CD1c-positive myeloid dendritic cell (primary cell): Measurements from ENCODE around the gene TCF7L2.
A peak's percentile ranks its signal among the peaks of the same experiment; 100 is the strongest.

ENCODE experiments used
- DNase-seq: peaks from one replicate; pipeline ENCODE4 v3.0.0-alpha.2; 2016; ENCODE audit errors: extremely low spot score

TCF7L2 gene

GRCh38 chr10:112946649-112947048 lies 3.4 kb upstream of the TCF7L2 start:
- no peak for DNase-seq

GRCh38 chr10:112948196-112948595 lies 1.9 kb upstream of the TCF7L2 start:
- no peak for DNase-seq

- DNase-seq, result peak; percentile 50
These were observed 764 bp upstream of the TCF7L2 start for GRCh38 chr10:112949143-112949823.

GRCh38 chr10:112950714-112951358 lies 789 bp downstream of the TCF7L2 start:
- DNase-seq, result peak; percentile 37

- DNase-seq, result peak; percentile 60
These were observed 1.6 kb downstream of the TCF7L2 start for GRCh38 chr10:112951359-112952281.

- no peak for DNase-seq
These were observed 2.5 kb downstream of the TCF7L2 start for GRCh38 chr10:112952282-112953173.

- DNase-seq, result no peak
These were observed 3.4 kb downstream of the TCF7L2 start for GRCh38 chr10:112953174-112954159.

- DNase-seq, result no peak
These were observed 5.0 kb downstream of the TCF7L2 start for GRCh38 chr10:112954974-112955581.

GRCh38 chr10:112955582-112956421 lies 5.8 kb downstream of the TCF7L2 start:
- peak; percentile 41 for DNase-seq

GRCh38 chr10:112956631-112957350 lies 6.7 kb downstream of the TCF7L2 start:
- no peak for DNase-seq

GRCh38 chr10:112957640-112958092 lies 7.6 kb downstream of the TCF7L2 start:
- no peak for DNase-seq

GRCh38 chr10:112958275-112958995 lies 8.4 kb downstream of the TCF7L2 start:
- no peak for DNase-seq

- DNase-seq, result no peak
These were observed 9.3 kb downstream of the TCF7L2 start for GRCh38 chr10:112959207-112959838.

GRCh38 chr10:112960151-112960681 lies 10.2 kb downstream of the TCF7L2 start:
- DNase-seq, result no peak

- DNase-seq, result no peak
These were observed 11.6 kb downstream of the TCF7L2 start for GRCh38 chr10:112961609-112962008.

- DNase-seq, result no peak
These were observed 12.3 kb downstream of the TCF7L2 start for GRCh38 chr10:112962343-112962742.

GRCh38 chr10:112963835-112964234 lies 13.8 kb downstream of the TCF7L2 start:
- DNase-seq, result peak; percentile 16
